HG02759 (cell line): ENCODE data around the gene RPP30.

Experiments used
- ATAC-seq: cut with Tn5 transposase; IDR thresholded peaks from one replicate; pipeline ENCODE4 v1.9.1; 2021; ENCODE audit warnings: mild to moderate bottlenecking, moderate library complexity; ENCODE audit not compliant: unreplicated experiment

Gene RPP30

GRCh38 chr10:90915766-90916075 is 43.9 kb downstream of the RPP30 start:
- ATAC-seq: no peak

- ATAC-seq: no peak
Observed at GRCh38 chr10:90916392-90917237, 44.8 kb downstream of the RPP30 start.

DNA sequence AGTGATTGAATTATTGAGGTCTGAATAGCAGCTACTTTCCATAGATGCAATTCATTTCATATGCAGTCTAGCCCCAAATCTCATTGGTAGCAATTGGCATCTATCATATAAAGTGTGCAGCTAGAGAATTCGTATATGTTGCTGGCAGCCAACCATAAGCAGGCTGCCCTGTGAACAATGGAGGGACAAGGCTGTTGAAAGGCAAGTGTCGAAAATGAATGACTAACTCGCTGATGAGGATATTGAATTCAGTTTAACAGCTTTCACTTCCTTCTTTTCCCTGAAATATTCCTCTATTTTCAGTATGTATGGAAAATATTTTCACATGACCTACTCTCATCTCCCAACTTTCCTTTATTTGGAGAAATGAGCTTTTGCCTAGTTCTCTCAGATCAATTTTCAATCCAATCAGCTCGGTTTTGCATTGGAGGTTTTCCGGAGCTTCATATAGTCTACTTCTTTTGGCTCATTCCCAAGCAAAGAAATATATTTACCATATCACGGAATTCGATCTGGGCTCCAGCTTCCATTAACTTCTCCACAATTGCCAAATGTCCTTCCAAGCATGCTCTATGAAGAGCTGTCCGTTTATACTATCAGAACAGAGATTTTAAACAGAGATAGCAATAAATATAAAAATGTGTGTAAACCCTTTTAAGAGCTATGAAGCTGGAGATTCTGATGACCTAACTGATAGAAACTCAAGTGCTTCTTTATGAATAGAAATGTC is 45.6 kb downstream of the RPP30 start:
- ATAC-seq: no peak

DNA sequence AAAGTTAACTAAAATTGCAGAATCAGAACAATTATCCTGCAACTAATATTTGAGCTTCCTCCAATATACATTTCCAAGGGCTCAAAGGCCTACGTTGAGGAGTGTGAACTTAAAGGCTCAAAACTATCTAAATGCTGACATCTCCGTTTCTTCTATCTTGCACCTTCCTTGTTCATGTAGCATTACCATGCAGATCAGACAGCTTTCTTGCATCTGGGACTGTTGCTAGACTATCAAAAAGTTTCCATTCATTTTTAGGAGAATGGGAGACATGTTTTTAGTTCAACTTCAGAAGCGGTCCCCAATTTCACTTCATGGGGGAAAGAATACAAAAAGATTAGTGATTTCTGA is 46.2 kb downstream of the RPP30 start:
- ATAC-seq: no peak

- ATAC-seq: no peak
Observed at GRCh38 chr10:90919683-90920574, 48.2 kb downstream of the RPP30 start.

DNA sequence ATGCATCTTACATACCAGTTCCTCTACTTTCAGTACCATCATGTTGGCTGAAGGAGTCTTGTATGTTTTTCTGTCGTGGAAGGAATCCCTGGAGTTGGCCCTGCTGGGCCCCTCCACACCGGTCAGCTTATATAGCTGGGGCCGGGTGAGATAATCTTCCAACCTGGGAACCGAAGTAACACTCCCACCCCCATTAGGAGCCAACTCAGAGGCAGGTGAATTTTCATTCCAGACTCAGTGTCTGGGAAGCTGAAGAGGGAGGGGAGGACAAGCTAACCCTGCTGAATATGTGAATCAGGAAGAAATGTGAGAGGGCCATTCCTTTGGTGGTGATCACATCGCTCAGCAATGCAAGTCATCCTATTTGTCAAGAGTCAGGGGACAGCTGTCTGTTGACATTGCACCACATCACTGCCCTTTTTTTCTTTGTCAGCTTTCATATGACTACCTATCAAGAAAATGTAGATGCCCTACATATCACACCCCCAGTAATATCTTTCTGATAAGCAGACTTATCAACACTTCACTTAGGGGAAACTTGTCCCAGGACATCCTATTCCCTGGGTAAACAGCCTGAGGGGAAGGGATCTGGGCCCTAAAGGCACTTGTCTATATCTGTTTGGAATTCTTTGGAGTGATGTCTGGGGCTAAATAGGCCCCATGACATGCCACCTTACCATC is 49.4 kb downstream of the RPP30 start, which contains the start of gene ANKRD1:
TSS of gene ANKRD1 (minus strand) at position 102 of the 681 bp plus-strand sequence. CDS start at position 42, 60 bp downstream.
- no peak for ATAC-seq

- ATAC-seq: no peak
Observed at GRCh38 chr10:90921906-90922305, 50.1 kb downstream of the RPP30 start.

- ATAC-seq: no peak
Observed at GRCh38 chr10:90923111-90923731, 51.4 kb downstream of the RPP30 start.

GRCh38 chr10:90924552-90924951 is 52.8 kb downstream of the RPP30 start:
- no peak for ATAC-seq

GRCh38 chr10:90925079-90926029 is 53.6 kb downstream of the RPP30 start:
- ATAC-seq: no peak

DNA sequence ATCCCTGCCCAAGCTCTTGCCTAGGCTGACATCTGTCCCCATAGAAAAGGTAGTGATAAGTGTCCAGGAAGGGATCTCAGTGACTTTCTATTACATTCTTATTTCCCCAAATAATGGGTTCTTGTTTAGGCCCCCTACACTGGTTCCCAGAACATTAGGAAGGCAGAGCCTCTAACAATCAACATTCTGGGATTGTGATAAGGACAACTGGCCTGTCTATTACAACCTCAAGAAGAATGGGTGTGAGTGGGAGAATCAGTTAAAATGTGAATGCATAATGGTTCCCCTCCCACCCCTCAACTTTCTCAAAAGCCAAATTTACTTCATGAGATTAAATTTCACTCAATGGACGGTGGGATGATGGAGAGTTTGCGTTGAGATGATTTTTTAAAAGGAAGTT is 55.5 kb downstream of the RPP30 start:
- no peak for ATAC-seq

- ATAC-seq: no peak
Observed at GRCh38 chr10:90929179-90929578, 57.4 kb downstream of the RPP30 start.

DNA sequence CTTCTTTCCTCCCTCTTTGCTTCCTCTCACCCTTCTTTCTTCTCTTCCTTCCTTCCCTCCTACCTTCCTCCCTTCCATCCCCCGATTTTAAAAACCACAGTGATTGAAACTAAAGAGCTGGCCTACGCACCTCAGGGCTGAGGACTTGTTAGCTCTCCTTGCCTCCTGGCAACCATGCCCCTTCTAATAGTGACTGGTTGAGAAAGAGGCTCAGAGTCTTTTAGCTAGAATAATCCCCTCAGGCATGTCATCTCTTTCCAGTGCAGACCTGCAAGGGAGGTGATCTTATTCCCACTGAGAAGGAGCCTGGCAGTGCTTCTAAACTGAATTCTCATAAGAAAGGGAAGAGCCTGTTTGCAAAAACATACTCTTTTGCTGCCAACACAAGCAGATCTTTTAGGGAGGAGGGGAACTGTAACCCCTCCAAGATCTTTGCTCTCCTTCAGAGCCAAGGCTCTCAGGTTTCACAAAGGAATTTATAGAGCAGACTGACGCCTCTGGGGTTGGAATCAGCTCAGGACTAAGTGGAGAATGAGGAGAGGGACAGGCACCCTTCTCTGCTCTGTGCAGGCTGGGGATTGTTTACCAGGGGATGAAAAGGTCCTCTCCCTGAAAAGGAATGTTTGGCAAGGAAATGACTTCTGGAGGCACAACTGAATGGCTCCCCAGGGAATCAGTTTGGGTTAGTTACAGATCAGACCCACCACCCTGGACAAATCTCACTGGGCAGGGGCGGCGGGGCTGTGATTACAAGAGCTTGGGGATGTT is 58.5 kb downstream of the RPP30 start:
- no peak for ATAC-seq

- no peak for ATAC-seq
Observed at GRCh38 chr10:90930971-90931871, 59.4 kb downstream of the RPP30 start.

- no peak for ATAC-seq
Observed at GRCh38 chr10:90935581-90936275, 64.0 kb downstream of the RPP30 start.

DNA sequence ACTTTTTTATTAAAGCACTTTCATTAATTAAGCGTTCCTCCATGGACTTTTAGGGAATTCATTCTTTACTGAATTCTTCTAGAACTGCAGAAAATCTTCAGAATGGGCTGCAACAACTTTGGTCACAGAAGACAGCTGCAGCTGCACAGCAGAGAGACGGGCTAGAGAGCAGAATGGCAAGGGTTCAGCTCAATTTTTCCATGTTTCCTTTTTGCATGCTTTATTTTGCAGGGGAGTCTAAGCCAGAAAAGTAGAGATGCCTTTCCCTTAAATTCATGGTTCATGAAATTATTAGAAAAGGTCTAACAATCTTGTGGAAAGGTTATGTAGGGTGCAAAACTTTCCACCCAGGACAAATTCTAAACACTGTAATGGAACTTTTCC is 64.5 kb downstream of the RPP30 start:
- ATAC-seq: no peak
